ENCODE results near the gene RDX.
A peak's percentile ranks its signal among the peaks of the same experiment; 100 is the strongest.
"Not testable (repeated sequence)": the region's sequence is repeated elsewhere in the genome, so short reads cannot be mapped to it uniquely, and the experiment has no call there.

The RDX gene

DNA sequence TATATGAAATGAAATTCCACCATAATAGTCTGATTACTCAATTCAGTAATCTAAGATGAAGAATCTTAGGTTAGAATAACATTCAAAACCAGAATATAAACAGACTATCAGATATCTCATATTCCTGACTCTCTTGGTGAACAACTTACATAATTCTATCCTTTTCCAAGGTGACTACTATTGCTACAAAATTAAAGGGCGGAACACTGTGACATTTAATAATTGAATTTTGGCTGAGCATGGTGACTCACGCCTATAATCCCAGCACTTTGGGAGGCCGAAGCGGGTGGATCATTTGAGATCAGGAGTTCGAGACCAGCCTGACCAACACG lies 34.4 kb downstream of the RDX start:
- no peak for DNase-seq

DNA sequence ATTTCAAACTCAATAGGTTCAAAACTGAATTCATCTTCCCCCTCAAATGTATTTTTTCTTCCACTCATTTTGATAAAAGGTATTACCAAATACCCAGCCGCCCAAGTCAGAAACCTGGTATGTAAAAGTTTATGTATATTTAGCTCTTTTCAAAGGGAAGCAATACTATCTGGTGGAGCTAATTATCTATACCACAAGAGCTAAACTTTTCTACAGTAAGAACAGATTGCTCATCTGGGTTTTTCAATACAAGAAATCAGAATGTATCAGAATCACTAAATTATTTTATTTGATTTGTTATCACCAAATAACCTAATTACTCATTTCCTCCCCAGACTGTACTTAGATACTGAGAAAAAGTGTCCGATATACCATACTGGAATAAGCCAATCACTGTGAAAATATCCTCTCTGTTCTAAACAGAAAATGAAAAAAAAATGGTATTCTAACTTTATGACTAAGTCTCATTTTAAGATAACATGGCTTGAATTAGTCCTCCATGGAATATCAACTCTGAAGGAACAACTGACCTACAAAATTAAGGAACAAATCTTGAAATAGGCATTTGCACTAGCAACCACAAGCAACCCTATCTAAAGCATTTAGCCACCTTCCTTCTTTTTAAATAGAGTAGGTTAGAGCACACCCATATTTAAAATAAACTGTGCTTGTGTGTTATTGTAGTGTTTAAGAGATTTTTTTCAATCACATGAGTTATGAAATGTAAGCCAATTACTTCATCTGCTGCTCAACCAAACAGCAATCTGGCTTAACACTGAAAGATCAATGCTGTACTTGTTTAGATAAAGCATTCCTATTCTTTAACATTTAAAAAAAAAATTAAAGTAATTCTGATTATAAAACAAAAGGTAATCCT lies 35.0 kb downstream of the RDX start:
- no peak for DNase-seq

DNA sequence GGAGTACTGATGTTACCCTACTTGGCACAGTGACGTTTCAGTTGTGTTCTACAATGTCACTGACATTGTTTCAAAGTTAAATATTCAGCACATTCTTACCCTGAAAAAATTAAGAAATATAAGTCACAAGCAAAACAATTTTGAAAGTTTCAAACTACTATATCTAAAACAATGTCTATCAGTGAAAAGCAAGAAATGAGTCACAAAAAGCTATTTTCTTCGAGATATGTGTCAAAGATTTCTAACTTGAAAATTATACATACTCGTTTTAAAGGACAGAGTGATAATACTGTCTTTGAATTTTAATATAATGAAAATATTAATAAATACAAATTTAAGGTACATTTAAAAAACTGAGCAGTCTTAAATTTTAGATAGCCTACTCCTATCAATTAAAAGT lies 42.9 kb downstream of the RDX start:
- DNase-seq, result no peak

GRCh38 chr11:110251836-110252235 lies 44.6 kb downstream of the RDX start:
- DNase-seq, result no peak

GRCh38 chr11:110250168-110250567 lies 46.2 kb downstream of the RDX start:
- no peak for DNase-seq

DNA sequence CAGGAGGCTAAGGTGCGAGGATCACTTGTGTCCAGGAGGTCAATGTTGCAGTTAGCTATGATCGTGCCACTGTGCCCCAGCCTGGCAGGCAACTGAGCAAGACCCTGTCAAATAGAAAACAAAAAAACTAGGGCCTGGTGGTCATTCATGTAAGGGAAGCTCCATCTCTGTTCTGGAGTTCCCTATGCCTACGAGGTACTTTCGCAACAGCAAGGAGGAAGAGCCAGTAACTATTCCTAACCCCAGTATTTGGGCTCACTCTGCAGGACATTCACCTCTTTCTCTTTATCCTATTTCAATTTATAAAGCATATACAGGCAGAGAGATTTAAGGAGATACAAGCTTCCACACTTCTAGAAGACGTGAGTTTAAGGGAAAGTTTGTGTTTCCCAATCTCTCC lies 46.6 kb downstream of the RDX start:
- no peak for DNase-seq

DNA sequence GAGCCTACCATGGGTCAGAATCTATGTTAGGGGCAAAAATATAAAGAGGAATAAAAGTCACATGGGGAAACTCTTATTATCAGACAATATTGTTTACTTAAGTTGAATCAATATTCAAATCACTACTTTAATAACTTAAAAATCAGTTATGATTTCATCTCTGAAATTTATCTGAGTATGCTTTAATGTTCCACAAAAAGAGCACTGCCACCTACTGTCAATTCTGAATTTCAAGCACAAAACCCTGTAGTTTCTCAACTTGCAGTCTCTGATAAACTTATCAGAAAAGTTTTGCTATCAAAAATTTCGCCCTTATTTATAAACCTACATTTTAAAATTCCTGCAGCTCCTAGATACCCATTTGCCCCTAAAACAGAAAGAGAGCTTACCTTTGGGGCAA lies 47.3 kb downstream of the RDX start:
- DNase-seq, result peak; percentile 25 to 65

DNA sequence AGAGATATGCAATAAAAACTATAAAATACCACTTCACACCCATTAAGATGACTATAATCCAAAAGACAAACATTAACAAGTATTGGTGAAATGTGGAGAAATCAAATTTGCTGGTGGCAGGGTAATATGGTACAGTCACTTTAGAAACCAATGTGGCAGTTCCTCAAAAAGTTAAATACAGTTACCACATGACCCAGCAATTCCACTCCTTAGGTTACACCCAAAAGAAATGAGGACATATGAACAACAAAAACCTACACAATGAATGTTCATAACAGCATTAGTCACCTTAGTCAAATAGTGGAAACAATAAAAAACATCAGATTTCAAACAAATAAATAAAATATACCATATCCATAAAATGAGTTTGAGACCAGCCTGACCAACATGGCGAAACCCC lies 52.6 kb downstream of the RDX start:
- peak in 1 of 2 experiments; percentile 5 for DNase-seq

- peak in 1 of 2 experiments; percentile 9 for DNase-seq
Measured at GRCh38 chr11:110242746-110243145, 53.7 kb downstream of the RDX start.

GRCh38 chr11:110242188-110242587 lies 54.2 kb downstream of the RDX start:
- DNase-seq, result no peak

DNA sequence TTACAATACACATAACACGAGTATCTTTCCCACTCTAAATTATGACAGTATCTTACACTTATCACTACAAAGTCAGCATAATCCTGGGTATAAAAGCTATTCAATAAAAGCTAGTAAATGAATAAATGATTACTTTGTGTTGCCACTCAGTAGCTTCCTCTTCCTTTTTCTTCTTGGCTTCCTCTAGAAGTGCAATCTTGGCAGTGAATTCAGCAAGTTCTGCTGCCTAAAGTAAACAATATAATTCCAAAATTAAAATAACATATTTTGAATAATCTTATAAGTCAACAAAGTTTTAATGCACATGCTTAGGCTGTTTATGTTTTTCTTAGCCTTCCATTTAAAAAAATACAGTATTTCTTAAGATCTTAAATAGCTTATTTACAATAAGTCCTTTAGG lies 60.4 kb downstream of the RDX start:
- peak in 1 of 2 experiments; percentile 6 for DNase-seq

- DNase-seq, result no peak
Measured at GRCh38 chr11:110230377-110230776, 66.0 kb downstream of the RDX start.

DNA sequence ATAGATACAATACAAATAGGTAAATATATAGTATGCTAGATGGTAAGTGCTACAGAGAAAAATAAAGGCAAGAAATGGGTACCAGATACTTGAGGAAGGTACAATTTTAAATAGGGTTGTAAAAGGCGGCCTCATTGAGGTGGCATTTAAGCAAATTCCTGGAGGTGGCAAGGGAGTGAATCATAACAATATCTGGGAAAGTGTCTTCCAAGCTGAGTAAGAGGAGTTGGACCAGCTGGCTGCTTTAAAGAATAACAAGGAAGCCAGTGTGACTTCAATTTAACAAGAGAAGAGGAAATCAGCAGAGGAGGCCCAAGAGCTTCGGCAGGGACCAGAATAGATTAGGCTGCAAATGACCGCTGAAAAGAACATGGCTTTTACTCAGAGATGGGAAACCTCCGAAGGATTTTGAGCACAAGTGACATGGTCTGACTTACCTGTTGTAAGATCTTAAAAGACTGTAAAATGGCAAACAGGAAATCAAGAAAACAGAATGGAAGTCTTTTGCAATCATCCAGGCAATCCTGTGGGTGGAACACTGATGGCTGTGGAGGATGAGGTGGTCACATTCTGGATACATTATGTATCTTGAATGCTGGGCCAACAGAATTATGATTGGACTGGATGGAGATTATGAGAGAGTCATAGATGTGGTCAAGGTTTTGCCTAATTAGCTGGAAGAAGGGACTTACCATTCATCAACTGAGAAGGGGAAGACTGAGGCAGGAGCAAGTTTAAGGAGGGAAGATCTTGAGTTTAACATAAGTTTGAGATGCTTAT lies 77.2 kb downstream of the RDX start:
- DNase-seq, result no peak

DNA sequence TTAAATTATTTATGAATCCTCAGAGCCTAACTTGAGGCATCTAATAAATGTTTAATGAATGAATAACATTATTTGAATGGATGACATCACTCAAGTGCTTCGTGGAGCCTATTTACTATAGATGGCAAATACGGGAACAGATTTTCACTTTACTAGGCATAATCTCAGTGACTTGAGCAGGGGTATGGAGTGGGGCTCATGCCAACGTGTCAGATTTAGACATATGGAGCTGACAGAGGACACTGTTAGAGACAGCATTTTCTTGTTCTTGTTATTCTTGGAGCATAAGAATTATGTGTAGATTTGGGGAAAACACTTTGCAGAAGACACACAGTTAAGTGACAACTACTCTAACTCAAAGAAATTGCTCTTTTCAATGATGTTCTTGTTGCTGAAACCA lies 78.5 kb downstream of the RDX start:
- DNase-seq, result no peak

GRCh38 chr11:110217223-110217877 lies 79.1 kb downstream of the RDX start:
- DNase-seq, result no peak

- not testable (repeated sequence) for DNase-seq
Measured at GRCh38 chr11:110209313-110209694, 87.1 kb downstream of the RDX start.

- not testable (repeated sequence) for DNase-seq
Measured at GRCh38 chr11:110208678-110209312, 87.6 kb downstream of the RDX start.

DNA sequence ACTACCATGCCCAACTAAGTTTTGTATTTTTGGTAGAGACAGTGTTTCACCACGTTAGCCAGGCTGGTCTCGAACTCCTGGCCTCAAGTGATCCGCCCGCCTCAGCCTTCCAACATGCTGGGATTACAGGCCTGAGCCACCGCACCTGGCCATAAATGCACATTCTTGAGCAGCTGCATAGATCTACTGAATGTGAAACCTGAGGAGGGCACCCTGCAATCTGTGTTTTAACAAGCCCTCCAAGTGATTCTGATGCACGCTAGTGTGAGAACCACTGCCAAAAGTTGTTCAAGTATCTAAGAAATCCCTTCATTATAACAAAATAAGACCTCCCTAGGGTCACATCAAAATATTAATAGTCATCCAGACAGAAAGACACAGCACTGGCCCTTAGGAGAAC lies 89.3 kb downstream of the RDX start:
- no peak for DNase-seq

DNA sequence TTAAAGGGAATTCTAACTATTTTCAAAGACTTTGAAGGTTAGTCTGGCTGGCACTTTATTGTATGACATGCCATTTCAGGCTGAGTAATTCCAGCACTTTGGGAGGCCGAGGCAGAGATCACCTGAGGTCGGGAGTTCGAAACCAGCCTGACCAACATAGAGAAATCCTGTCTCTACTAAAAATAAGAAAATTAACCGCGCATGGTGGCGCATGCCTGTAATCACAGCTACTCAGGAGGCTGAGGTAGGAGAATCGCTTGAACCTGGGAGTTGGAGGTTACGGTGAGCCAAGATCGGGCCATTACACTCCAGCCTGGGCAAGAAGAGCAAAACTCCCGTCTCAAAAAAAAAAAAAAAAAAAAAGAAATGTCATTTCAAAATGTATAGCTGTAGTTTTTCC lies 95.6 kb downstream of the RDX start:
- no peak for DNase-seq

DNA sequence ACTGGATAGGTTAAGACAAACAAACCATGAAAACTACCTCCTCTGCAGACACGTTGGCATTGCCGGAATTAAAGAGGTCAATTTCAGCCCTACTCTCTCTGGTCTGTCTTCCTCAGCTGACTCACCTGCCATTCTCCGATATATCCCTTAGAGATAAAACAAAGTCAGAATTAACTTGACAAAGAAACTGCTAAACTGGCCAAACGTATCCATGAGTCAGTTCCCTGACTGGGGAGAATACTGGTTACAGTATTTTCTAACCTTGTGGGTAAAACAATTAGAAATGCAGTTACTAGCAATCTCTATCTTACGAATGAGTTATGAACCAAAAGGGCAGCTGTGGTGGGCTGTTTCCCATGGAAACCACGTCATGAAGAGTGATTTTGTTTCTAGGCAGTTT lies 96.2 kb downstream of the RDX start:
- DNase-seq, result no peak

DNA sequence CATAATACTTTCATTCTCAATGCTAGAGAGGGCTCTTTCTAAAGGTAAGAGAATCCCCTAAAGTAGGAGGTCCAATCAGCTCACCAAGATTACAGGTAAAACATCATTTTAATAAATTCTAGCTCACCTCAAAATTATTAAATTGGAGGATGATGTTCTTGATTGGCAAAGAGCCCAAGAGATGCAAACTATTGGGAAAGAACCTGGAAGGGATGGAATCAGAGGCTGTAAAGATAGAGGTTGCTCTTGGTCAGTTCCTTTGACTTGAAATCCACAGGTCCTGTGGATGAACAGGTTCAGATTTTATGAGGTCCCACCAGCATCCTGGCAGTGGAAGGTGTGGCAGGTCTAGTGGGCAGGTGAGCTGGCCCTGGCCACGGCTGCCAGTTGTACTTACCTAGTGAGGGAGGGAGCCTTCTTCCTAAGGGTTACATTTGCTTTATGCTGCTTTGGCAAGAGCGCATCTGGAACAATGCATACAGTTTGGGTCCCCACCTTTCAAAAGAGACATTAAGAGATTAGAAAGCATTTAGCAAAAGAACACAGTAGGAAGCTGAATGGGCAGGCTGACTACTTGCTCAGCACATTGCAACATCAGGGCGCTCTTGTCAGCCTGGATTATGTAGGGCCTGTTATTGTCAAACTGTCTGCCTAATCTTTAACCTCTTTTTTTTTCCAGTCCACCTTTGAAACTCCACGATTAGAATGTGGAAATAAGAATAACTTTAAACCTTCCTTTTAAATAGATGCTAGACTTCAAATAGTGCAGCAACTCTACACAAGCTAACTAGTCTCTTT lies 97.0 kb downstream of the RDX start:
- DNase-seq, result no peak

DNA sequence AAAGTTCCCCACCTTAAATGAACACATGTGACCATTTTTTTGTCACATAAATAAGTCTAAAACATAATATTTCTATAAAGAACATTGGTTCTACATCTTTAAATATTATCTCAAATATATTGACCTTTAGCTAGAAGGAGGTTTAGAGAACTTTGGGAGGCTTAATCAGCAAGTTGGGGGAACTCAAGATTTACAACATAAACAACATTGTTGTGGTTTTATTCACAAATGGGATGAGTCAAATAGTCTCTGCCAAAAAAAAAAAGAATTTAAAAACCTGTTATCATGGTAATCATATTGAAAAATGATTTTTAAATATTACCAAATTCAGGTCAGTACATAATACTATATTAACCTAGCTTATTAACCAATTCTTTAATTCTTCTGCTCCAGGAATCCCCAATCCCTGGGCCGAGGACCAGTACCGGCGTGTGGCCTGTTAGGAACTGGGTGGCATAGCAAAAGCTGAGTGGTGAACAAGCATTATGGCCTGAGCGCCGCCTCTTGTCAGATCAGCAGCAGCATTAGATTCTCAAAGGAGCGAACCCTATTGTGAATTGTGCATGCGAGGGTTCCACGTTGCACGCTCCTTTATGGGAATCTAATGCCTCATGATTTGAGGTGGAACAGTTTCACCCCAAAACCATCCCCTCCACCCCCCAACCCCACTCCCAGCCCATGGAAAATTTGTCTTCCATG lies 98.2 kb downstream of the RDX start:
- DNase-seq, result no peak

All from Kasumi-1 (cell line).